ENCODE data around the gene OSBPL1A. TPM values are rescaled to one million over a fixed set of nuclear protein-coding genes. Genes with fewer than 3 reads are reported as not detected.

The OSBPL1A gene
- 27.2 TPM for polyA plus RNA-seq (2013, experiment 1 of 2; ENCODE audit: insufficient read length)
- 41.4 TPM for polyA plus RNA-seq (2013, experiment 2 of 2; ENCODE audit: insufficient read length)

DNA sequence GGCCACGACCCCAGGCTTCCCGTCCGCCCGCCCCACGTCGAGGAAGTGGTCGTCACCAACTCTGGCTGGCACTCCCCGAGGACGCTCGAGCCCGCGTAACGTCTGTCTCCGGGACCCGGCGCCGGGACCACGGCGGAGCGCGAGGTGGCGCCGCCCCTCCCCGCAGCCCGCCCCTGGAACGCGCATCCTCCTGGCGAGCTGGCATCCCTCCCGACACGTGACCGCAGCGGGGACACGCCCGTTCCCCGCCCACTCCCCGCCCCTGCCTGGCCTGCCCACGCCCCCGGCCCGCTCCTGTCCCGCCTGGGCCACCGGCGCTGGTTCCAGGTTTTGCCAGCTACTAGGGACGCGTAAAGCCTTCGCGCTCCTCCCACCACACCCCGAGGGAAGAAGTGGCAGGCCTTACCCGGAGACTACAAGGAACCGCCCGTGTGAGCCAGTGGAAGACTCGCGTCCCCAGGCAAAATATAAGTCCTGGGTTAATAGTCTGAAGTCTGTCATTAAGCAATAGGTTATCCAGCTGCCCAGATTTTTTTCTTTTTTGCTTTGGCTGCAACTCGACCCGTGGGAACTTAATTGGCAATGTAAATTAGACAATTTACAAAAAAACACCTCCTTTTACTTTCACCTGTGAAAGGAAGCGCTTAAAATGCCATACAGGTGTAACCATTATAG, at the start of gene OSBPL1A:
Gene OSBPL1A, minus strand, starts transcription at position 131 of the 675 bp plus-strand sequence. CDS start 20,291 bp downstream, outside the sequence.
- DNase-seq = peak; percentile 93

- DNase-seq = no peak
Observed at GRCh38 chr18:24446953-24447538, 49.4 kb upstream of the OSBPL1A start.

GRCh38 chr18:24446453-24446852, 48.8 kb upstream of the OSBPL1A start:
- DNase-seq = no peak

- no peak for DNase-seq
Observed at GRCh38 chr18:24443870-24444269, 46.2 kb upstream of the OSBPL1A start.

DNA sequence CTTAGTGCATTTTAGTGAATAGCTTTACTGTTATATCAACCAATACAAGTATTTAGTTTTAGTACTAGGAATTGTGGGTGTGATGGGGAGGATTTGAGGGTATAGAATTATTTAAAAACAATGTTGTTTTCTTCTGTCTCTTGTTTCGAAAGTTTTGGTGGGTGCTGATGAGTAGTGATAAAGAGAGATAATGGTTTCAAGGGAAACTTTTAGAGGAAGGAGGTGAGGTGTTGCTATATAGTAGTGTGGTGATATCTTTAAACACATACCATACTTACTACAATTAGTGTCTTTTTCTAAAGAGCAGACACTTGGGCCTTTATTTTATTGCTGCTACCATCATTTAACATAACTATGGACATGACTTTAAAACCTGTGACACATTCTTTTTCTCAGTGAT, 39.3 kb upstream of the OSBPL1A start:
- DNase-seq = no peak

DNA sequence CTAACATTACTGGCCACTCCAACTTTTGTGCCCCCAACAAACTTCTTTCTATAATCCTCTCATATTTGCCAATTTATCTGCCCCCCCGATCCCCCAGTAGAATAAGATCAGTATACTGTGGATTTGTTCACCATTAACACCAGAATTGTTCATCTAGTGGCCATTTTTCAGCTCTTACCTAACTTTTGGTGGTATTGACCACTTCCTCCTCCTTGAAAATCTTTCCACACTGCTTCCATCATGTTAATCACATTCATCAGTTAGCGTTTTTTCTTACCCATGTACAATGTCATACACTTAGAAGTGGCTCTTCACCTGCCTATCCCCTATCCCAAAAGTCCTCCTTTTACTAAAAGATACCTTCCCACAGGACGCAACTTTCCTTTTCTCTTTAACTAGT, 35.0 kb upstream of the OSBPL1A start:
- no peak for DNase-seq

DNA sequence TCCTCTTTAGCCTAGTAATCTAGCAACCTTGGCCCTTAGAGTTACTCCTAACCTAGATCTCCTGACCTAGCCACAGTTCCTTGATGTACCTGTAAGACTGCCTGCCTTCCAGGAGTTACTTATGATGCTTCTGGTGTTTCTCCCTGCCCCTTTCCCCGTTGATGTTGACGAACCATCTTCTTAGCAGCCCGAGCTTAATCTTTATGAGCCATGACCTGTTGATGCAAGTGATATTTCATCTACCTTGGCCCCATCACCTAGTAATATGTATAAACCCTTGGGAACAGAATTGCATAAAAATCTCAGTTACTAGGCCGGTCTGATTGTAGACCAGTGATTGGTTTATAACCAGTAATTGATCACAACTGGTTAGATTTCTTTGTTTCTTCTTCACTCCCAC, 31.6 kb upstream of the OSBPL1A start:
- DNase-seq = no peak

GRCh38 chr18:24428709-24429108, 31.1 kb upstream of the OSBPL1A start:
- no peak for DNase-seq

GRCh38 chr18:24427484-24427883, 29.9 kb upstream of the OSBPL1A start:
- DNase-seq = no peak

GRCh38 chr18:24426398-24427294, 29.0 kb upstream of the OSBPL1A start, which contains the start of gene IMPACT:
Gene IMPACT, plus strand, starts transcription at chr18:24426670. Its CDS starts 87 bp downstream, at chr18:24426757.
- peak; percentile 83 for DNase-seq

- no peak for DNase-seq
Observed at GRCh38 chr18:24426073-24426397, 28.4 kb upstream of the OSBPL1A start.

- no peak for DNase-seq
Observed at GRCh38 chr18:24421831-24422230, 24.2 kb upstream of the OSBPL1A start.

- no peak for DNase-seq
Observed at GRCh38 chr18:24420551-24420950, 22.9 kb upstream of the OSBPL1A start.

GRCh38 chr18:24417480-24417879, 19.9 kb upstream of the OSBPL1A start:
- no peak for DNase-seq

DNA sequence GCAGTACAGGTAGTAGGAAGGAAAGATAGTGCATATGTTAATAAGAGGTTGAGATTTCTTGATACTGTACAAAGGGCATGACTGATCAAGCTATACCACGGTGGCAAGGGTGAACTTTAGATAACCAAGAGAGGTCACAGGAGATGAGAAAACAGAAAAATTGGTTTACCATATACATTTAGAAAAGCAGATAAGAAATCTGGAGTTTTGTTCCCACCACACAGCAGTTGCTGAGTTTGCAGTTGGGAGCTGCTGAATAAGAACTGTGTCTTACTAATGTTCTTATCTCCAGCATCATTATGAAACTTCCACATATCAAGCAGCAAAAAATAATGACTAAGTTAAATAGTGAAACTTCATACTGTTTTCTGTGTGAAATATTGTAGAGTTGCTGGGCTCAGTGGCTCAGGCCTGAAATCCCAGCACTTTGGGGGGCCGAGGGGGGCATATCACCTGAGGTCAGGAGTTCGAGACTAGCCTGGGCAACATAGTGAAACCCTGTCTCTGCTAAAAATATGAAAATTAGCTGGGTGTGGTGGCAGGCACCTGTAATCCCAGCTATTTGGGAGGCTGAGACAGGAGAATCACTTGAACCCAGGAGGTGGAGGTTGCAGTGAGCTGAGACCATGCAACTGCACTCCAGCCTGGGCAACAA, 16.9 kb upstream of the OSBPL1A start:
- no peak for DNase-seq

GRCh38 chr18:24413148-24413547, 15.5 kb upstream of the OSBPL1A start:
- peak; percentile 5 for DNase-seq

DNA sequence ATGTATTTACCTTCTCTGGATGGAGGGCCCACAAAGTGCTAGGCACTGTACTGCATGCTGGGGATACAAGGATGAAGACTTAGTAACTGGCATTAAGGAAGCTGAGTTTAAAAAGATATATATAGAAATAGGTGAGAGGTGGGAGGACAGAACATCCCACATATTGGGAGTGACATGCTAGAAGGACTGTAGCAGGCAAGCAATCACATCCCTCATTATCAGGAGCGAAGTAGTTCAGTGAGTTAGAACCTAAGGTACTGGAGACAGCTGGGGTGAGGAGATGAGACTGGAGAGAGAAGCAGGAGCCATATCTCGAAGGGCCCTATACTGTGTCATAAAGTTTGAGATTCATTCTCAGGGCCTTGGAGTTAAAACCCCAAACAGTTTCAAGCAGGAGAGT, 10.9 kb upstream of the OSBPL1A start:
- DNase-seq = no peak

DNA sequence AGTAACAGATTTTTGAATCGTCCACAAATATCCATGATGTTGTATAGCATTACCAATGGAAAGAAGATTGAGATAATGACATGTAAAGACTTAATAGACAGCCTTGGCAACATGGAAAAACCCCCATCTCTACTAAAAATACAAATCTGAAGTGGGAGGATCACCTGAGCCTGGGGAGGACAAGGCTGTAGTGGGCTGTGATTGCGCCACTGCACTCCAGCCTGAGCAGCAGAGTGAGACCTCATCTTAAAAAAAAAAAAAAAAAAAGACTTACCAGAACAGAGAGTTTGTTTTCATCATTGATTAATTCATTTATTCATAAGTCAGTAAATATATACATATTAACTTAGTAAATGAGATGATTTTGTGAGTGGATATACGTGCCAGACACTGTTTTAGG, 7.0 kb upstream of the OSBPL1A start:
- no peak for DNase-seq

DNA sequence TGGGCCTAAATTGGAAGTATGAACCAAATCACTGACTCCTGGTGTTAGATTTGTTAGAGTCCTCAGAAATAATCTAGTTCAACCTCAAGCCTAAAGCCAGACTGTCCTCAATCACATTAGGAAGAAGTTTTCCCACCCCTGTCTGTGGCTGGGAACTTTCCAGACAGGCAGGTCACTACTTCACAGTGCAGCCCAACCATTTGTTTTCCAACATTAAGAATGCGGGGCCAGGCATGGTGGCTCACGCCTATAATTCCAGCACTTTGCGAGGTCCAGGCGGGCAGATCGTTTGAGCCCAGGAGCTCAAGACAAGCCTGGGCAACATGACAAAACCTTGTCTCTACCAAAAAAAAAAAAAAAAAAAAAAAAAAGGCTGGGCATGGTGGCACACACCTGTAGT, 5.5 kb upstream of the OSBPL1A start:
- DNase-seq = no peak

DNA sequence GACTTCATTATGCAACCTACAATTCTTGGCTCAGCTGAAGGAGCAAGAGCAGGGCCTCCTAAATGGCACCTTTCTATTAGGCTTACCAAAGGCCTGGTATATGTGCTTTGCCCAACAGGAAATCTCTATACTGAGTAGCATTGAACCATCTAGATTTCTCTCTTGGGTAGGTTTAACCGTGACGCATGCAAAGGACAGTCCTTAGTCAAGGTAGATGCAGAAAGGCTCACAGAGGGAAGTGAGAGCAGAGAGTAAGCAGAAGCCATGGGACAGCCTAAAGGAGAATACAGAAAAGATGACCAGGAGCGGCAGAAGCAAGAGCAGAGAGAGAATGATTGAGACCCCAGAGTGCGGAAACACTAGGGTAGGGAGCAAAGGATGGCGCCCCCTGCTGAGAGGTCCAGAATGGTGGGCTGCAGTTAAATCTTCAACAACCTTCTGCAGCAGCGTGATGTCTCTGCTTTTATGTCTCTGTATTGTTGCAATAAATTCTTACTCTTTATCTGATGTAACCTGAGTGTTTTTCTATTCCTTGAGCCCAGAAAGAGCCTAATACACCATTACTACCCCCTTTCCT, 4.7 kb upstream of the OSBPL1A start:
- DNase-seq = no peak

- DNase-seq = no peak
Observed at GRCh38 chr18:24400587-24400986, 3.0 kb upstream of the OSBPL1A start.

DNA sequence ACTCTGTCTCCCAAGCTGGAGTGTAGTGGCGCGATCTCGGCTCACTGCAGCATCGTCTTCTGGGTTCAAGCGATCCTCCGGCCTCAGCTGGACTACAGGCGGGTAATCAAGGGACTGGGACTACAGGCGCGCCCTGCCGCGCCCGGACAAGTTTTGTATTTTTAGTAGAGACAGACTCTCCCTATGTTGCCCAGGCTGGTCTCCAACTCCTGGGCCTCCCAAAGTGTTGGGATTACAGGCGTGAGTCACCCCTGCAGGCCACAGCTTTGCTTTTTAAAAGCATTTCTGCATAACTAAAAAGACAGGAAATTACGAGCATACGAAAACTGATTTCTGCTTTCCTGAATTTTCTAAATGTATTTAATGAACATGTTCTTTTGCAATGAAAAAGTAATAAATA, 916 bp upstream of the OSBPL1A start:
- peak; percentile 73 for DNase-seq
